Mesendoderm (in vitro differentiated cells): ENCODE data around the gene PLCB1.

Experiments
- DNase-seq: peaks from one replicate; pipeline ENCODE4 v3.0.0; 2013
- H2AK5ac ChIP-seq: 2 replicates; pipeline ENCODE4 v1.6.1; 2013; ENCODE audit warnings: low read length, inconsistent platforms
- H2BK120ac ChIP-seq: 2 replicates; pipeline ENCODE4 v1.6.1; 2013; ENCODE audit warnings: low read depth, mild to moderate bottlenecking, low read length, moderate library complexity, mixed read lengths
- H2BK15ac ChIP-seq: replicated peaks from 2 replicates; pipeline ENCODE4 v1.6.1; 2013; ENCODE audit warnings: low read depth, mild to moderate bottlenecking, moderate library complexity
- H2BK5ac ChIP-seq: 2 replicates; pipeline ENCODE4 v1.6.1; 2013; ENCODE audit warnings: low read length, inconsistent platforms
- H3K18ac ChIP-seq: 2 replicates; pipeline ENCODE4 v1.6.1; 2013; ENCODE audit warnings: mild to moderate bottlenecking, low read length, mixed read lengths
- H3K23ac ChIP-seq: one replicate; pipeline ENCODE4 v1.6.1; 2013; ENCODE audit warnings: low read length
- H3K27ac ChIP-seq: 2 replicates; pipeline ENCODE4 v1.5.1; 2013; ENCODE audit warnings: low read depth, mild to moderate bottlenecking, inconsistent platforms, low read length, moderate library complexity
- H3K27me3 ChIP-seq: 2 replicates; pipeline ENCODE4 v1.6.1; 2013; ENCODE audit warnings: low read length, control low read depth, mild to moderate bottlenecking, inconsistent platforms; ENCODE audit not compliant: insufficient read depth, poor library complexity
- H3K36me3 ChIP-seq: 2 replicates; pipeline ENCODE4 v1.6.1; 2013; ENCODE audit warnings: low read length, inconsistent platforms; ENCODE audit not compliant: control insufficient read depth, insufficient read depth
- H3K4ac ChIP-seq: one replicate; pipeline ENCODE4 v1.6.1; 2013; ENCODE audit warnings: low read depth, mild to moderate bottlenecking, low read length, moderate library complexity
- H3K4me1 ChIP-seq: 2 replicates; pipeline ENCODE4 v1.6.1; 2013; ENCODE audit warnings: low read depth, low read length, inconsistent platforms; ENCODE audit not compliant: control insufficient read depth
- H3K4me2 ChIP-seq: 2 replicates; pipeline ENCODE4 v1.6.1; 2013; ENCODE audit warnings: low read length
- H3K4me3 ChIP-seq: 2 replicates; pipeline ENCODE4 v1.5.1; 2013; ENCODE audit warnings: mild to moderate bottlenecking, low read length
- H3K56ac ChIP-seq: one replicate; pipeline ENCODE4 v1.6.1; 2013; ENCODE audit warnings: low read length
- H3K79me1 ChIP-seq: 2 replicates; pipeline ENCODE4 v1.6.1; 2013; ENCODE audit warnings: low read length, inconsistent platforms
- H3K79me2 ChIP-seq: 2 replicates; pipeline ENCODE4 v1.6.1; 2013; ENCODE audit warnings: mild to moderate bottlenecking, low read length; ENCODE audit not compliant: control insufficient read depth, insufficient read depth
- H3K9ac ChIP-seq: 2 replicates; pipeline ENCODE4 v1.6.1; 2013; ENCODE audit warnings: low read length, inconsistent platforms
- H4K5ac ChIP-seq: one replicate; pipeline ENCODE4 v1.6.1; 2013; ENCODE audit warnings: low read length
- H4K8ac ChIP-seq: one replicate; pipeline ENCODE4 v1.6.1; 2013; ENCODE audit warnings: low read depth, mild to moderate bottlenecking, control low read depth, low read length, moderate library complexity
- WGBS: extraction: QIAGEN DNeasy Blood & Tissue Kit; methylation state at CpG from one replicate; pipeline ENCODE4 v1.1.7; 2013; ENCODE audit warnings: low lambda C conversion rate, missing lambda C conversion rate; ENCODE audit not compliant: insufficient coverage; ENCODE audit errors: extremely low coverage; 5-methylcytosine and 5-hydroxymethylcytosine counted together

PLCB1 gene

DNA sequence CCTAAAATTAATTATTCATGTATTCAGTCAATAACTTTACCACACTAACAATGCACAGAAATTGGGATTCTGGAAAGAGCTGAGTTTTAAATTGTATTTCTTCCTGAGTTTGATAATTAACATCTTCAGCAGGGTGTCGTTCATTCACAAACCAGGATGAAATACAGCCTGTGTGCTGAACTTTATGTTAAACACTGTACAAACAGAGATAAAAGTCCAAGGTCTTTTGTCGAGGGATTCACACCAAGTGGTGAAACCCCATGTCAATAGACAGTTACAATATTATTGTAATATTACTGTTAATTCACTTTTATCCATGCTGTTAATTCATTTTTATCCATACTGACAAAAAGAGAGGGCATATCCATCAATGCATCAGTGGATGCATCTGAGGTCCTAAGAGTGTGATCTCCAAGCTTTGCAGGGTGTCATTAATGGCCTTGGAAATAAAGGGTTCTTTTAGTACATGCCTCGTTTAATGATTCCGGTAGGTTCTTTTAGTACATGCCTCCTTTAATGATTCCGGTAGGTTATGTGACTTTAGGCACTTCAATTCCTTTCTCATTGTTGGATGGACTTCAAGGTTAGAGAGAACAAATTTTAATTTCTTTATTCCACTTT is 234.3 kb downstream of the PLCB1 start:
- H3K4me1 ChIP-seq: no peaks in the 10 kb centered on the region
- H2AK5ac ChIP-seq: no peak overlapping the region
- no peak overlapping the region for H3K9ac ChIP-seq
- H3K27me3 ChIP-seq: no peaks in the 10 kb centered on the region
- DNase-seq: no peak
- no peak overlapping the region for H3K56ac ChIP-seq
- no peaks in the 10 kb centered on the region for H3K36me3 ChIP-seq
- no peak overlapping the region for H2BK15ac ChIP-seq
- H3K18ac ChIP-seq: no peak overlapping the region
- H3K79me1 ChIP-seq: no peaks in the 10 kb centered on the region
- H3K27ac ChIP-seq: no peak overlapping the region
- no peak overlapping the region for H3K4me2 ChIP-seq
- H3K4me3 ChIP-seq: no peak overlapping the region
- no peak overlapping the region for H3K23ac ChIP-seq
- H2BK5ac ChIP-seq: no peak overlapping the region
- no peak overlapping the region for H3K4ac ChIP-seq
- WGBS: no CpG with 5 or more reads among the region's 5 CpGs
- H2BK120ac ChIP-seq: no peak overlapping the region
- H4K8ac ChIP-seq: no peak overlapping the region
- H3K79me2 ChIP-seq: no peaks in the 10 kb centered on the region
- H4K5ac ChIP-seq: no peak overlapping the region

DNA sequence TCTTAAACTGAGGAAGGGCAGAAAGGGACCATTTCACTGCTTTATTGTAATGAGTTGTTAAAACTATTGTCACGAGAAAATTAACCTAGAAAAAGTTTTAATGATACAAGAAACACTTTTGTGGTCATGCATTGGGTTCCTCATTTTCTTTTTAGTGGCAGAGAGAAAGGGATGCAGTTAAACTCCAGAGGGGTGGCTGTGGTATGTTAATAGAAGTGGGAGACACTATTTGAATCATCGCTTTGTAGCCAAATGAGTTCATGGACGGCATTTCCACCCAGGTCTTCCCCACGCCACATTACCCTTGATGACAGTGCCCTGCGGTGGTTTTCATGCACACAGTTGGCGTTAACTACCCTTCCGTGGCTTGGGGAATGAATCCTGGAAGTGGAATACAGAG is 235.6 kb downstream of the PLCB1 start:
- Histone ChIP-seq H2BK5ac (no peak overlapping the region), H2BK15ac (no peak overlapping the region), H4K5ac (no peak overlapping the region), H4K8ac (no peak overlapping the region), H3K4me1 (no peaks in the 10 kb centered on the region), H3K4me3 (no peak overlapping the region), H3K79me1 (no peaks in the 10 kb centered on the region), H2AK5ac (no peak overlapping the region), H3K27me3 (no peaks in the 10 kb centered on the region), H3K4ac (no peak overlapping the region), H3K79me2 (no peaks in the 10 kb centered on the region), H3K56ac (no peak overlapping the region), H3K4me2 (no peak overlapping the region), H2BK120ac (no peak overlapping the region), H3K18ac (no peak overlapping the region), H3K27ac (no peak overlapping the region), H3K23ac (no peak overlapping the region), H3K9ac (no peak overlapping the region), H3K36me3 (no peaks in the 10 kb centered on the region)
- WGBS: no CpG with 5 or more reads among the region's 7 CpGs
- DNase-seq: no peak

DNA sequence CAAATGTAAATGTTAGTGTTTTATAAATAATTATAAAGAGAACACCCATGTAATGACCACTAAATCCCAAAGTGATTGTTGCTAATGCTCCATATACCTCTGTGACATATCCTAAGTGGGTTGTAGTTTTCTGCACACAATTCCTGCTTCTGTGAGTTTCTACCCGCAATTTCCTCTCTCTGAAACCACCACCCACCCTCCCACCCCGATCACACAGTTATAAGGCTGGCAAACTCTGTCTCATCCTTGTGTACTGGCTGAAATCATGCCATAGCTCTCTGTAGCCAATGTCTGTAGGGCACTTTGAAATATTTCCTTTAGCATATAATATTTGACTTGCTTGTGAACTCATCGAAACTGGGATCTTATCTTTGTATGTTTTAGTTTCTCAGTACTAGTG is 236.6 kb downstream of the PLCB1 start:
- Histone ChIP-seq H2BK120ac (no peak overlapping the region), H3K4me2 (no peak overlapping the region), H4K5ac (no peak overlapping the region), H3K4me1 (no peaks in the 10 kb centered on the region), H3K79me2 (no peaks in the 10 kb centered on the region), H4K8ac (no peak overlapping the region), H3K23ac (no peak overlapping the region), H3K36me3 (no peaks in the 10 kb centered on the region), H3K18ac (no peak overlapping the region), H3K4me3 (no peak overlapping the region), H3K79me1 (no peaks in the 10 kb centered on the region), H3K27ac (no peak overlapping the region), H3K4ac (no peak overlapping the region), H2BK15ac (no peak overlapping the region), H3K9ac (no peak overlapping the region), H3K27me3 (no peaks in the 10 kb centered on the region), H2BK5ac (no peak overlapping the region), H2AK5ac (no peak overlapping the region), H3K56ac (no peak overlapping the region)
- no peak for DNase-seq
- WGBS: no CpG with 5 or more reads among the region's 3 CpGs

DNA sequence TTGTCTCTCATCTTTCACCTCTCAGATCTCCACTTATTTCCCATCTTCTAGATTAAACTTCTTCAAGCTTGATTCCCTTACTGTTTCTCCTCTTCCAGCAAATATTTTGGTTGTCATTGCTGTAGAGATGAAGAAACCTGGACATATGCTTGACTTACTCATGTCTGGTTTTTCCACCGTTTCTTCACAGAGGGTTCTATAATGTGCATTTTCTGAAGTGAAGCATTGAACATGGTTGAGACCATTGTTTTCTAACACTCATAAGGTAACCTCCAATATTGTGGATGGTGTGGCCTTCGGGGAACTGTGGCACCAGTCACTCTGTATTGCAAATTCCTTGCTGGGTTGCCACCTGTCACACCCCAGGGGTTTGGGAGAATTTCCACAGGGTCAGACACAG is 237.2 kb downstream of the PLCB1 start:
- Histone ChIP-seq H3K27me3 (no peaks in the 10 kb centered on the region), H3K4me2 (no peak overlapping the region), H3K36me3 (no peaks in the 10 kb centered on the region), H3K4ac (no peak overlapping the region), H2AK5ac (no peak overlapping the region), H3K4me1 (no peaks in the 10 kb centered on the region), H3K23ac (no peak overlapping the region), H2BK120ac (no peak overlapping the region), H4K8ac (no peak overlapping the region), H3K18ac (no peak overlapping the region), H2BK5ac (no peak overlapping the region), H4K5ac (no peak overlapping the region), H2BK15ac (no peak overlapping the region), H3K9ac (no peak overlapping the region), H3K4me3 (no peak overlapping the region), H3K79me2 (no peaks in the 10 kb centered on the region), H3K79me1 (no peaks in the 10 kb centered on the region), H3K27ac (no peak overlapping the region), H3K56ac (no peak overlapping the region)
- WGBS: no CpG with 5 or more reads among the region's 2 CpGs
- DNase-seq: no peak

DNA sequence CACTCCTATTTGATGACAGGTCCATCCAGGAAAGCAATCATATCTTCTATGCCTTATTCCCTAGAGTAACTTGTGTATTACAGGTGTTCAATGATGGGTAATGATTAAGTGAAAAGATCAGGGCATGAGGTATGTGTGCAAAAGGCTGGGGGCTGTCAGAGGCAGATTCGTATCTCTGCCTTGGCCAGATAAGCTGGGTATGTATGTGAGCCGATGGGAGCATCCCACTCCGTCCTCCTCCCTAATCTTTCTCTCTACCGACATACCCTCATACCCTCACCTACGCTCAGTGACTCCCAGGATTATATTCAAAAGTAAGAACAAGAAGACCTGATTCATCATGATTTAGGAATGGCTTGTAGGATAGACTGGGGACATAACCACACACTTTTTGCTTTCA is 238.7 kb downstream of the PLCB1 start:
- Histone ChIP-seq H3K56ac (no peak overlapping the region), H3K27me3 (no peaks in the 10 kb centered on the region), H3K23ac (no peak overlapping the region), H2BK15ac (no peak overlapping the region), H4K8ac (no peak overlapping the region), H3K79me1 (no peaks in the 10 kb centered on the region), H3K4ac (no peak overlapping the region), H3K4me3 (no peak overlapping the region), H2BK5ac (no peak overlapping the region), H3K27ac (no peak overlapping the region), H2AK5ac (no peak overlapping the region), H3K4me2 (no peak overlapping the region), H3K18ac (no peak overlapping the region), H3K79me2 (no peaks in the 10 kb centered on the region), H3K4me1 (no peaks in the 10 kb centered on the region), H3K36me3 (no peaks in the 10 kb centered on the region), H3K9ac (no peak overlapping the region), H4K5ac (no peak overlapping the region), H2BK120ac (no peak overlapping the region)
- WGBS: no CpG with 5 or more reads among the region's 5 CpGs
- no peak for DNase-seq

DNA sequence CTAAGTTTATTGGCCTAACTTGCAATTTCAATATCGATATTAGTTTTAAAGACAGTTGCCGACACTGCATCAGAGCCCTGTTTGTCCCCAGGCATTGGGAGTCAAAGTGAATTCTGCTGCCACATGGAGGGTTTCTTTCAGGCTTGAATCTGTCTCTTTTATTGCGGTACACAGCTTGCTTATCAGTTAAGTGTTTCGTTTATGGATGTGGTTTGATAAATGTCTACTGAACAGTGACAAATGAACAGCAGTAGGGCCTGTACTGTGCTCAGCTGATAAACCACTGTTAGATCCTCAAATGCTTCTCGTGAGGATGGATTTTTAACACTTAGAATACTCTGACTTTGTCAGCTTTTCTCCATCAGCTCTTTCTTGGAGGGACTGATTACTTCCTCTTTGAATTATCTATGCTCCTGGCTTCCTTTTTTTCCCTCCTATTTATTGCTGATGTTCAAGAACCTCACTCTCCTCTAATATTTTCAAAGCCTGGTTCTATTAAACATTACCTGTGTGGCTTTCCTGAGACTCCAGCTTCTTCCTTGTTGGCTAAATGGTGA is 240.8 kb downstream of the PLCB1 start:
- H3K4ac ChIP-seq: no peak overlapping the region
- DNase-seq: no peak
- no peak overlapping the region for H3K56ac ChIP-seq
- H3K79me2 ChIP-seq: no peaks in the 10 kb centered on the region
- no peaks in the 10 kb centered on the region for H3K79me1 ChIP-seq
- H3K27ac ChIP-seq: no peak overlapping the region
- H3K36me3 ChIP-seq: no peaks in the 10 kb centered on the region
- H3K9ac ChIP-seq: no peak overlapping the region
- no peak overlapping the region for H3K18ac ChIP-seq
- peaks cover 5% of the 10 kb centered on the region for H3K4me1 ChIP-seq
- no peak overlapping the region for H3K4me2 ChIP-seq
- no CpG with 5 or more reads among the region's 5 CpGs for WGBS
- no peak overlapping the region for H2BK120ac ChIP-seq
- no peak overlapping the region for H3K23ac ChIP-seq
- H4K8ac ChIP-seq: no peak overlapping the region
- no peak overlapping the region for H2AK5ac ChIP-seq
- H3K27me3 ChIP-seq: no peaks in the 10 kb centered on the region
- no peak overlapping the region for H3K4me3 ChIP-seq
- no peak overlapping the region for H4K5ac ChIP-seq
- no peak overlapping the region for H2BK15ac ChIP-seq
- H2BK5ac ChIP-seq: no peak overlapping the region
